CD4-positive, alpha-beta T cell (primary cell): ENCODE measurements around the gene ZDHHC18. TPM values are rescaled to one million over a fixed set of nuclear protein-coding genes. Genes with fewer than 3 reads are reported as not detected.
A peak's percentile ranks its signal among the peaks of the same experiment; 100 is the strongest.

Experiments used
- ATAC-seq: fragments of 200-7000 bp; cut with Tn5 transposase; one replicate; pipeline ENCODE4 v1.10.0; 2022; ENCODE audit warnings: mild to moderate bottlenecking; ENCODE audit not compliant: poor library complexity
- CTCF ChIA-PET: fragments of 350-600 bp; sonication (Branson Sonifier 250); formaldehyde crosslinking; loops from one replicate; lab custom pipeline; 2021; ENCODE audit warnings: antibody characterized with exemption, inconsistent platforms; lab: Charles Lee
- POLR2A ChIA-PET: fragments of 350-600 bp; sonication (Branson Sonifier 250); formaldehyde crosslinking; loops from one replicate; lab custom pipeline; 2021; ENCODE audit warnings: antibody characterized with exemption, inconsistent platforms; lab: Charles Lee
- DNase-seq, 14 experiments: peaks; one replicate each; pipeline ENCODE4 v3.0.0-alpha.2; 2013 to 2020; ENCODE audit warnings: mixed read lengths in 2 of 14
- H3K27ac ChIP-seq, 2 donors: one replicate each; pipeline versions ENCODE4 v1.5.1 to v1.7.0; 2013; ENCODE audit warnings: low read length in 2 of 2, low read depth in 1 of 2, mild to moderate bottlenecking in 1 of 2
- H3K27me3 ChIP-seq, 2 experiments: 1 replicate in 1 of 2; 2 replicates in 1 of 2; pipeline versions ENCODE4 v1.6.1 to v1.7.0; 2013; ENCODE audit warnings: low read length in 2 of 2, control low read depth in 1 of 2, mild to moderate bottlenecking in 1 of 2, moderate library complexity in 1 of 2; ENCODE audit not compliant: insufficient read depth in 2 of 2, control insufficient read depth in 1 of 2
- H3K36me3 ChIP-seq: one replicate; pipeline ENCODE4 v1.6.1; 2013; ENCODE audit warnings: low read length, control low read depth; ENCODE audit not compliant: insufficient read depth
- H3K4me1 ChIP-seq: one replicate; pipeline ENCODE4 v1.6.1; 2013; ENCODE audit warnings: low read length, control low read depth; ENCODE audit not compliant: insufficient read depth
- H3K4me3 ChIP-seq: one replicate; pipeline ENCODE4 v1.5.1; 2013; ENCODE audit warnings: mild to moderate bottlenecking, low read length, moderate library complexity
- H3K9me3 ChIP-seq, 2 experiments: 1 replicate in 1 of 2; 2 replicates in 1 of 2; pipeline versions ENCODE4 v1.6.1 to v1.7.0; 2013; ENCODE audit warnings: low read length in 2 of 2, mild to moderate bottlenecking in 2 of 2, control low read depth in 1 of 2, moderate library complexity in 1 of 2; ENCODE audit not compliant: control insufficient read depth in 1 of 2, insufficient read depth in 1 of 2
- H3K27ac Mint-ChIP-seq: one replicate; pipeline ENCODE4 v1.8.0; 2020; ENCODE audit warnings: mixed read lengths
- H3K27me3 Mint-ChIP-seq: one replicate; pipeline ENCODE4 v1.8.0; 2021; ENCODE audit warnings: mixed read lengths
- H3K36me3 Mint-ChIP-seq: one replicate; pipeline ENCODE4 v1.8.0; 2021; ENCODE audit warnings: low read depth, mixed read lengths
- H3K4me1 Mint-ChIP-seq: one replicate; pipeline ENCODE4 v1.8.0; 2021; ENCODE audit warnings: low read depth, mixed read lengths
- H3K4me3 Mint-ChIP-seq: one replicate; pipeline ENCODE4 v1.8.0; 2020; ENCODE audit warnings: mild to moderate bottlenecking, mixed read lengths
- H3K9me3 Mint-ChIP-seq: one replicate; pipeline ENCODE4 v1.8.0; 2020; ENCODE audit warnings: mixed read lengths
- intact Hi-C, 2 experiments: fragments of 100-400 bp; cut with DNase I in 1 of 2; cut with micrococcal nuclease in 1 of 2; formaldehyde crosslinking; loops; one replicate each; pipeline versions ENCODE4 v1.15.1 to v1.9.0; 2023 to 2025; cut with DNase I, micrococcal nuclease
- total RNA-seq, 174 experiments: library from RNA in 2 of 174; stranded (reverse) in 2 of 174; gene quantifications; one replicate each; pipeline ENCODE4 v1.2.3 and lab custom pipeline; 2021 to 2026
- TF ChIP-seq, protein P1 (sequence below): fragments of 200-600 bp; IDR thresholded peaks from one replicate; pipeline ENCODE4 v1.8.0; 2022; ENCODE audit warnings: antibody characterized with exemption, mild to moderate bottlenecking

Gene ZDHHC18
- total RNA-seq, 2 experiments from 2014 or later, result 46.2 to 48.0 TPM

DNA sequence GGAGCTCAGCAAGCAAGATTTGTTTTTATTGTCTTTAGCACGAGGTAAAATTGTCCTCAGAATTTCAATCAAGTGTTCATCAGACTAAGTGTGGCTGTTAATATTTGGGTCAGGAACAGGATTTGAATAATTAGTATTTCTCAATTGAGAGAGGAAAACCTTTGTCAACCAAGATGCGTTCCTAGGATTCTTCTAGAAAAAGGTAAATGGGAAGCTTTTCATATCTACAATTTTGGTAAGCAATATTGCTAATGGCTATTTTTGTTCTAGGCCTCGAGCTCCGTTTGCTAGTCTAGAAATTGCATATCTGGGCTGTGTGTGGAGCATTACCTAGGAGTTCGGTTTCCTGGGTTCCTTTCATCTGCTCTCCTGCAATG is 42.9 kb upstream of the ZDHHC18 start:
- H3K27ac ChIP-seq, result peak overlapping the region; percentile 7 to 41

DNA sequence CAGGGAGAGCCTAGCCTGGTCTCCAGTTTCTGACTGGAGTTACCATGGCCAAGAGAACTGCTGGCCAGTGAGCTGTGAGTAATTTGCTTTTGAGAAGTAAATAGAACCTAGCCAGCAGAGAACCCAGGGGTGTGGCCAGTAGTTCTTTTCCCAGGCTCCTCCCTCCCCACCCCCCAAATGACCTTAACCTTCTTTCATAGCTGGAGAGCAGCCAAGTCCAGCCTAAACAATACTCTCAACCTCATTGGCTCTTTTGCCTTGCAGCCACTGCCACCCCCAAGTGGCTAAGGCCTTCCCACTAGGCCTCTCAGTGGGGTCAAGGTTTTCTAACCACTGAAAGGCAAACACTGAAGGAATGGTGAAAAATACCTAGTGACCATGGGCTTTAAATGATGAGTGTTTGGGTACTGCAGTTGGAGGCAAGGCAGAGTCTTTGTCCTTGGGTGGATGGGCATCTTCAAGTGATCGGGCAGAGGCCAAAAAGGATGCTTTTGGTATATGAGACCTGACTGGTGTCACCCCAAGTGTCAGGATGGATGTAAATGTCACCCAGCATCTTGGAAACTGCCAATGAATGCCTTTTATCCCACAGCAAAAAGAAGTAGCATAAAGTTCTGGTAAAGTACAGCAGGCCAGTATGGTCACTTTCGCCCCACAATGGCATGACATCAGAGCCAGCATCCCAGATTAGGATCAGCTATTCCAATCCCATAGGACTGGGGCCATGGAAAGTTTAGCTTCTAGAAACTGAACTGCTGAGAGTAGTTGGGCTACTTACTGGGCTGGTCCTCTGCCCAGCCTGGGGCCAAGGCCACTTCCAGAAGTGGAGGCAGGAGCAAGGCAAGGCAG is 42.2 kb upstream of the ZDHHC18 start:
- Histone ChIP-seq H3K27me3 (no peaks in the 10 kb centered on the region), H3K27ac (peak overlapping the region; percentile 7 to 41), H3K4me3 (no peak overlapping the region), H3K9me3 (no peaks in the 10 kb centered on the region), H3K4me1 (peaks cover 60% of the 10 kb centered on the region), H3K36me3 (peaks cover 26% of the 10 kb centered on the region)
- CTCF ChIA-PET, result interaction anchor here (0.8 to 1.3 kb wide), 5 partner anchors 23 to 182 kb away, joined by 3 to 4 read pairs (median 3); no protein-coding TSS in a partner anchor
- H3K9me3 Mint-ChIP-seq, result no peaks in the 10 kb centered on the region
- peaks cover 57% of the 10 kb centered on the region for H3K36me3 Mint-ChIP-seq
- H3K27ac Mint-ChIP-seq, result peak overlapping the region; percentile 96
- ATAC-seq, result no peak
- peak in 1 of 14 experiments; percentile 20 for DNase-seq
- H3K4me1 Mint-ChIP-seq, result peaks cover 76% of the 10 kb centered on the region
- intact Hi-C loops, result loop anchor here in 1 of 2 experiments (10.0 kb wide), 1 partner anchor 59 kb away; no protein-coding TSS in a partner anchor
- H3K4me3 Mint-ChIP-seq, result no peak overlapping the region
- POLR2A ChIA-PET, result interaction anchor here (8.3 kb wide), 1 partner anchor 89 kb away, joined by 346 read pairs; the partner anchor contains the start of gene ARID1A
- TF ChIP-seq, protein P1, sequence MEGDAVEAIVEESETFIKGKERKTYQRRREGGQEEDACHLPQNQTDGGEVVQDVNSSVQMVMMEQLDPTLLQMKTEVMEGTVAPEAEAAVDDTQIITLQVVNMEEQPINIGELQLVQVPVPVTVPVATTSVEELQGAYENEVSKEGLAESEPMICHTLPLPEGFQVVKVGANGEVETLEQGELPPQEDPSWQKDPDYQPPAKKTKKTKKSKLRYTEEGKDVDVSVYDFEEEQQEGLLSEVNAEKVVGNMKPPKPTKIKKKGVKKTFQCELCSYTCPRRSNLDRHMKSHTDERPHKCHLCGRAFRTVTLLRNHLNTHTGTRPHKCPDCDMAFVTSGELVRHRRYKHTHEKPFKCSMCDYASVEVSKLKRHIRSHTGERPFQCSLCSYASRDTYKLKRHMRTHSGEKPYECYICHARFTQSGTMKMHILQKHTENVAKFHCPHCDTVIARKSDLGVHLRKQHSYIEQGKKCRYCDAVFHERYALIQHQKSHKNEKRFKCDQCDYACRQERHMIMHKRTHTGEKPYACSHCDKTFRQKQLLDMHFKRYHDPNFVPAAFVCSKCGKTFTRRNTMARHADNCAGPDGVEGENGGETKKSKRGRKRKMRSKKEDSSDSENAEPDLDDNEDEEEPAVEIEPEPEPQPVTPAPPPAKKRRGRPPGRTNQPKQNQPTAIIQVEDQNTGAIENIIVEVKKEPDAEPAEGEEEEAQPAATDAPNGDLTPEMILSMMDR, result no peak
- H3K27me3 Mint-ChIP-seq, result no peaks in the 10 kb centered on the region

More for the DNA sequence above, 42.9 kb upstream of the ZDHHC18 start:
- H3K9me3 Mint-ChIP-seq, result no peaks in the 10 kb centered on the region
- peak overlapping the region; percentile 51 for H3K27ac Mint-ChIP-seq
- ChIA-PET POLR2A (interaction anchor here (8.3 kb wide), 1 partner anchor 88 kb away, joined by 346 read pairs; the partner anchor contains the start of gene ARID1A), CTCF (interaction anchor here (0.8 to 1.2 kb wide), 3 partner anchors 23 to 182 kb away, joined by 3 read pairs; no protein-coding TSS in a partner anchor)
- H3K36me3 Mint-ChIP-seq, result peaks cover 57% of the 10 kb centered on the region
- no peaks in the 10 kb centered on the region for H3K27me3 Mint-ChIP-seq
- Histone ChIP-seq H3K9me3 (no peaks in the 10 kb centered on the region), H3K27me3 (no peaks in the 10 kb centered on the region), H3K4me3 (no peak overlapping the region), H3K4me1 (peaks cover 57% of the 10 kb centered on the region), H3K36me3 (peaks cover 32% of the 10 kb centered on the region)
- no peak overlapping the region for H3K4me3 Mint-ChIP-seq
- no peak for ATAC-seq
- intact Hi-C loops, result loop anchor here in 1 of 2 experiments (10.0 kb wide), 1 partner anchor 59 kb away; no protein-coding TSS in a partner anchor
- peaks cover 76% of the 10 kb centered on the region for H3K4me1 Mint-ChIP-seq
- DNase-seq, result no peak
- TF ChIP-seq, protein P1, result no peak

DNA sequence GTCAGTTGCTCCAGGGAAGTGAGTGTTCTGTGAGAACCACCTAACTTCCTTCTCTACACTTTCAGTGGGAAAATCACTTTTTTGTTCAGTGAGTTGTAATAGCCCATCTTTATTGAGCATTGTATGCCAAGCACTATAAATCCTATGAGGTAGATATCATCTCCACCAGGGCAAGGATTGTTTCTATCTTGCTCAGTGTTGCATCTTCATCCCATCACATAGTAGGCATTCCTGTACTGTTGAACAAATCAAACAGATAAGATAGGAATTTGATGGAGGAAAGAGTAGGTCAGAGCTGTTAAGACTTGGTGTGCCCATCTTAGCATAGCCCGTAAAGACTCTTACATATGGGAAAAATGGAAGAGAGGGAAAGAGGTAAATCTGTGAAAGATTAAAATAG is 41.6 kb upstream of the ZDHHC18 start:
- Histone ChIP-seq H3K27ac (peak overlapping the region; percentile 77 to 95), H3K4me1 (peaks cover 63% of the 10 kb centered on the region), H3K27me3 (no peaks in the 10 kb centered on the region), H3K9me3 (no peaks in the 10 kb centered on the region), H3K36me3 (peaks cover 19% of the 10 kb centered on the region), H3K4me3 (no peak overlapping the region)
- Mint-ChIP-seq H3K4me3 (no peak overlapping the region), H3K27me3 (no peaks in the 10 kb centered on the region), H3K9me3 (no peaks in the 10 kb centered on the region), H3K27ac (peak overlapping the region; percentile 96), H3K36me3 (peaks cover 52% of the 10 kb centered on the region), H3K4me1 (peaks cover 76% of the 10 kb centered on the region)
- DNase-seq, result no peak
- ChIA-PET CTCF (interaction anchor here (1.0 to 2.0 kb wide), 4 partner anchors 25 to 182 kb away, joined by 3 to 9 read pairs (median 4); no protein-coding TSS in a partner anchor), POLR2A (interaction anchor here (1.7 to 8.3 kb wide), 2 partner anchors 89 to 284 kb away, joined by 5 to 346 read pairs; partner anchors contain the start of gene ARID1A)
- TF ChIP-seq, protein P1, result no peak
- intact Hi-C loops, result loop anchor here (5.0 to 10.0 kb wide), 3 partner anchors 60 to 878 kb away; partner anchors contain the start of gene STMN1 (in 1 of the 2)
- ATAC-seq, result no peak
